GM12874 (cell line): ENCODE data around the gene LRIT1.

Experiments
- TF ChIP-seq, protein P1 (sequence below): IDR thresholded peaks from 2 replicates; pipeline ENCODE4 v1.5.1; 2011; ENCODE audit warnings: low read depth, mild to moderate bottlenecking, control low read depth, low read length, moderate library complexity; ENCODE audit not compliant: insufficient read depth

Gene LRIT1

DNA sequence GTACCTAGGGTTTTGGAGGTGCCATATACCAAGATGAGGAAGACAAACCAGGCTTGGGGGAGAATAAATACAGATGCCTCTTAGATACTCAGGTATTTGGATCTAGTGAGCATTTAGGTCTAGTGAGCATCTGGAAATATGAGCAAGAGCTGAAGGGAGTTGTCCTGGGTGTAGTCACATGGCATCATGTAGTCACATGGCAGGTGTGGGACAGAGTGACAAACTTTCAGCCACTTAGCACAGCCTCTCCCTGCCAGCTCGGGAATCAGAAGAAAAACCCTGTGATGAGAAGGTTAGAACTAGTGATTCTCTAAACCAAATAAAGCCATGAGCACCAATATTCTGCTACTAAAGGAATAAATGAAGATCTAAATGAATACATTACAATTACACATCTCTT is 27.8 kb upstream of the LRIT1 start:
- TF ChIP-seq, protein P1, sequence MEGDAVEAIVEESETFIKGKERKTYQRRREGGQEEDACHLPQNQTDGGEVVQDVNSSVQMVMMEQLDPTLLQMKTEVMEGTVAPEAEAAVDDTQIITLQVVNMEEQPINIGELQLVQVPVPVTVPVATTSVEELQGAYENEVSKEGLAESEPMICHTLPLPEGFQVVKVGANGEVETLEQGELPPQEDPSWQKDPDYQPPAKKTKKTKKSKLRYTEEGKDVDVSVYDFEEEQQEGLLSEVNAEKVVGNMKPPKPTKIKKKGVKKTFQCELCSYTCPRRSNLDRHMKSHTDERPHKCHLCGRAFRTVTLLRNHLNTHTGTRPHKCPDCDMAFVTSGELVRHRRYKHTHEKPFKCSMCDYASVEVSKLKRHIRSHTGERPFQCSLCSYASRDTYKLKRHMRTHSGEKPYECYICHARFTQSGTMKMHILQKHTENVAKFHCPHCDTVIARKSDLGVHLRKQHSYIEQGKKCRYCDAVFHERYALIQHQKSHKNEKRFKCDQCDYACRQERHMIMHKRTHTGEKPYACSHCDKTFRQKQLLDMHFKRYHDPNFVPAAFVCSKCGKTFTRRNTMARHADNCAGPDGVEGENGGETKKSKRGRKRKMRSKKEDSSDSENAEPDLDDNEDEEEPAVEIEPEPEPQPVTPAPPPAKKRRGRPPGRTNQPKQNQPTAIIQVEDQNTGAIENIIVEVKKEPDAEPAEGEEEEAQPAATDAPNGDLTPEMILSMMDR = no peak

DNA sequence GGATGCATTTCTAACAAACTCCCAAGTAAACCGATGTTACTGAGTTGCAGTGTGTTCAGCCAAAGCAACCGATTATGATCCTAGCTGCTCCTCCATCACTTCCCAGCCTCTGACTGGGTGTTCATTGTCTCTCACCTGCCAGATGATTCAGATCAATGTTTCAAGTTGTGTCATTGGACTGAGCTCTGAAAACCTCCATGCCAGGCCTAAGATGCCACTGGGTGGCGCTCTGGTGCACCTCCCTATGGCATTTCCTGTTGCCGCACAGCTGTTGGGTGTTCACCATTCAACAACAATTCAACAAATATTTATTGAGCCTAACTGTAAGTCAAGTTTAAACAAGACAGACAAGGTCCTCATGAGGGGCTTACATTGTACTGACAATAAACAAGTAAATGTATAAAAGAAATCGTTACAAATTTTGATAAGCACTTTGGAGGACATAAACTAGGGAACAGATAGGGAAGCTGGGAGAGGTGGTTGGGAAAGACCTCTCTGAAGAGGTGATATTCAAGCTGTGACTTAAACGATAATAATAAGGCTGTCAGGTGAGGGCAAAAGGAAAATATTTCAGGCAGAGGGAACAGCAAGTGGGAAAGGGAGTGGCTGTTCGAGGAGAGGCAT is 26.3 kb upstream of the LRIT1 start:
- TF ChIP-seq, protein P1 = peak; percentile 78

- TF ChIP-seq, protein P1 = no peak
Measured at GRCh38 chr10:84265418-84265817, 24.1 kb upstream of the LRIT1 start.

DNA sequence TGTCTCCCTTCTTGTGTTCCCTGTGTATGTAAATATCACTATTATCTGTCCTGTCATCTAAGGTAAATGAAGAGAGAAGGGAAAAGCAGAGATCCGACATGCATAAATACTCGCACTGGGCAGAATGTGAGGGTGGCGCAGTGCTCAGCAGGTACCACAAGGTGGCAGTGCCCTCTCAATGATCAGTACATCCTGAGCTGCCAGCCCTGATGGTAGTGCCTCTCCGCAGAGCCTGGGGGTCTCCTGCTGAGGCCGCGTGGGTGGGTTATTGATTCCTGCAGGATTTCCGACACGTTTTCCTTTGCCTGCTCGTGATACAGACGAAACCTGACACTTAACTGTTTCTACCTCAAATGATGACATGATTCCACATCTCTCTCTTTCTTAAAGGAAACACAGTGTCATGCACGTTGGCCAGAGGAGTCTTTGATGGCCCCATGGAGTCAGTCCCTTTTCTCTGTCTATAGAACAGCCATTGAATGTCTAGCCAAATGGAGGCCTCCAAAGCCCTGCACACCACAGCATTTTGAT is 23.3 kb upstream of the LRIT1 start:
- TF ChIP-seq, protein P1 = peak; percentile 93

DNA sequence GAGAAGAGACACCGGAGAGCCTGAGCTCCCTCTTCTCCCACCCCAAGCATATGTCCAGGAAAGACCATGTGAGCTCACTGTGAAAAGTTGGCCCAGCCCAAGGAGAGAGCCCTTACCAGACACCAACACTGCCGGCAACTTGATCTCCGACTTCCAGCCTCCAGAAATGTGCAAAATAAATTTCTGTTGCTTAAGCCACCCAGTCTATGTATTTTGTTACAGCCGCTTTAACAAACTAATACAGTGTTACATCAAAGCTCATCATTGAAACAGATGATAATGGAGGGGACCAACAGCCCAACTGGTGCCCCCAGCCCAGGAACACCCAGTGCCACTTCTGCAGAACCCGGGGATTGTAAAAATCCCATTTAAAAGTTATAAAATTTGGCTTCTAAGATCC is 22.4 kb upstream of the LRIT1 start:
- TF ChIP-seq, protein P1 = no peak

DNA sequence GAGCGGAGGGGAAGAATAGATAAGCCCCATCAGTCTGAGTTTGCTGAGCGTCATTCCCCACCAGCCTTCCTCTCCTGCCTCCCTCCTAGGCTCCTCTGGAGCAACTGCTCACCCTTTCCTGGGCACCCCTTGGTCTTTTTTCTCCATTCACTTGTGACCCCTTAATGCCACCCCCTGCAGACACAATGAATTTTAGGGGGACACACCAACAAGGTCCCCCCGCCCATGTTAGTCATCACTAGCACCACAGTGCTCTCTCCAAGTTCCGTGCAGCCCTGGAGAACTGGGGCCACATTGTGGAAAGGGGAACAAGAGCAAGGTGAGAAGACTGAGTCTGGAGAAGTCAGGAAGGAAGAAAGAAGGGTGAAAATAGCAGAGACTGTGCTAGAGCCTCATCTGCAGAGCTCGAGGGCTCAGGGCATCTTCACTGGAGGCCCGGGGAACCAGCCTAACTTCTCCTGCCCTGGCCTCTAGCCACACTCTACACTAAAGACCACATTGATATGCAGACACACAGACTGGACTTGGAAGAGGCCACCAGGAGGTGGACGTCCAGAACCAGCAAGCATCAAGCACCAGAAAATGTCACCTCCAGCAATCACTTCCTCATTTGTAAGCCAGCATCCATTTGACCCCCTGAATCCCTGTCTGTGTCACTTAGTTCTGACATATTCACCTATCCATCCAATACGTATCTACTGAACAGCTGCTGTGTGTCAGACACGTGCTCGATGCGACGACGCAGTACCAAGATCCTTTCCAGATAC is 21.0 kb upstream of the LRIT1 start:
- TF ChIP-seq, protein P1 = no peak

- TF ChIP-seq, protein P1 = no peak
Measured at GRCh38 chr10:84261236-84261915, 20.0 kb upstream of the LRIT1 start.
